HG03103 (cell line): ENCODE measurements around the gene RNF157.
"Not testable (repeated sequence)": the region's sequence is repeated elsewhere in the genome, so short reads cannot be mapped to it uniquely, and the experiment has no call there.

Source experiments
- ATAC-seq: cut with Tn5 transposase; IDR thresholded peaks from one replicate; pipeline ENCODE4 v1.9.1; 2021; ENCODE audit warnings: low read depth; ENCODE audit not compliant: unreplicated experiment

RNF157 gene

DNA sequence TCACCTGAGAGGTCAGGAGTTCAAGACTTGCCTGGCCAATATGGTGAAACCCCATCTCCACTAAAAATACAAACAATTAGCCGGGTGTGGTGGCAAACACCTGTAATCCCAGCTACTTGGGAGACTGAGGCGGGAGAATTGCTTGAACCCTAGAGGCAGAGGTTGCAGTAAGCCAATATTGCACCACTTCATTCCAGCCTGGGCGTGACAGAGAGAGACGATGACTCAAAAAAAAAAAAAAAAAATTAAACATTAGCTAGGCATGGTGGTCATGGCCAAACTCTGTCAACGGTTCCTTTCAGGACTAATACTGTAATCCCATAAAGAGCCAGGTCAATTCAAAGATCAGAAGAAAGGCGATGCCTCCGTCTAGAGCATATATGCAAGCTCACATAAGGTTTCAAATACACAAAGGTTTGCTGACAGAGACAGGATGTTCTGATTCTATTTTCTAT is 2.4 kb downstream of the RNF157 start:
- no peak for ATAC-seq

- ATAC-seq = no peak
Measured at GRCh38 chr17:76236603-76237002, 3.7 kb downstream of the RNF157 start.

- no peak for ATAC-seq
Measured at GRCh38 chr17:76235883-76236282, 4.4 kb downstream of the RNF157 start.

DNA sequence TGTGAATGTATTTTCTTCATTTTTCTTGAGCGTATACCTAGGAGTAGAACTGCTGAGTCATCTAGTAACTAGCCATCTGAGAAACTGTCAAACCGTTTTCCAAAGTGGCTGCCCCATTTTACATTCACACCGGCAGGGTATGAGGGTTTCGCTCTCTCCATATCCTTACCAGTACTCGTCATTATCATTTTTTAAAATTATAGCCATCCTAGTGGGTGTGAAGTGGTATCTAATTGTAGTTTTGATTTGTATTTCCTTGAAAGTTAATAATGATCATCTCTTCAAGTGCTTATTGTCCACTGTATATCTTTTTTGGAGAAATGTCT is 6.0 kb downstream of the RNF157 start:
- ATAC-seq = no peak

- no peak for ATAC-seq
Measured at GRCh38 chr17:76233588-76234353, 6.5 kb downstream of the RNF157 start.

DNA sequence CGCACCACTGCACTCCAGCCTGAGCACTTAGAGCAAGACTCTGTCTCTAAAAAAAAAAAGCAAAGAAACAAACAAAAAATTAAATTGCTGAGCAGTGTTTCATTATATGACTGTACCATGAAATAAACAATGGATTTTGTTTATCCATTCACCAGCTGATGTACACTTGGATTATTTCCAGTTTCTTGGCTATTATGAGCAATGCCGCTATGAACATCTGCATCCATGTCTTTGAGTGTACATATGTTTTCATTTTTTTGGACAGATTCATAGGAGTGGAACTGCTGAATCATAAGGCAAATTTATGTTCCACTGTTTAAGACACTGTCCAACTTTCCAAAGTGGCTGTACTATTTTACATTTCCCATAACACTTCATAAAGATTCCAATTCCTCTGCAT is 8.0 kb downstream of the RNF157 start:
- no peak for ATAC-seq

GRCh38 chr17:76226749-76227148 is 13.5 kb downstream of the RNF157 start:
- not testable (repeated sequence) for ATAC-seq

GRCh38 chr17:76225373-76226086 is 14.8 kb downstream of the RNF157 start:
- not testable (repeated sequence) for ATAC-seq

DNA sequence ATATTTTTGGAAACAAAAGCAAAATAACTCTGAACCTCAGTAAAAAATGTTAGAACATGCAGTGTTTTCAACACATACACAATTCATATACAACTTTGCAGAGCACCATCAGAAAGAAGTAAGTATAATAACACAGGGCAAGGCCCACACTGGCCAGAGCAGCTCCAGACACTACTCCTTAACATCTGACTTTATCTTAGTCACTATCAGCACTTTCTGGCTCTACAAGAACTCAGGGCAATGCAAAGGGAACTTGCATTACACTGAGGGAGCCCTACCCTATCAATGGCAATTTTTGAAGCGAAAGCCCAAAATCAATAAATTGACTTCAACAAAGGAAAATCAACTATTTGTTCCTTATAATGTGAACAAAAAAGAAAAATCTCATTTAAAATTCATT is 16.5 kb downstream of the RNF157 start:
- ATAC-seq = no peak

- no peak for ATAC-seq
Measured at GRCh38 chr17:76219670-76220383, 20.5 kb downstream of the RNF157 start.

- ATAC-seq = no peak
Measured at GRCh38 chr17:76217081-76217480, 23.2 kb downstream of the RNF157 start.

DNA sequence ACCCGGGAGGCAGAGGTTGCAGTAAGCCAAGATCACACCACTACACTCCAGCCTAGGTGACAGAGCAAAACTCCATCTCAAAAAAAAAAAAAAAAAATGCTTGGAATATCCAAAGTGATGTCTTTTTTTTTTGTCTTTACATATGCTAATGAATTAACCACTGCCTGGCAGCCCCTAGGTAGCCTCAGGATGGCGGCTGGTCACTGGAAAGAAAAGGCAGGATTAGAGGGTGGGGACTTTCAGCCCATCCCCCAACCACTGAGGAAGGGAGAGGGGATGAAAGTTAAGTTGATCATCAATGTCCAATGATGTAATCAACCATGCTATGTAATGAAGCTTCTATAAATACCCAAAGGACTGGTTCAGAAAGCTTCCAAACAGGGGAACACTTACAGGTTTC is 26.8 kb downstream of the RNF157 start:
- ATAC-seq = no peak

DNA sequence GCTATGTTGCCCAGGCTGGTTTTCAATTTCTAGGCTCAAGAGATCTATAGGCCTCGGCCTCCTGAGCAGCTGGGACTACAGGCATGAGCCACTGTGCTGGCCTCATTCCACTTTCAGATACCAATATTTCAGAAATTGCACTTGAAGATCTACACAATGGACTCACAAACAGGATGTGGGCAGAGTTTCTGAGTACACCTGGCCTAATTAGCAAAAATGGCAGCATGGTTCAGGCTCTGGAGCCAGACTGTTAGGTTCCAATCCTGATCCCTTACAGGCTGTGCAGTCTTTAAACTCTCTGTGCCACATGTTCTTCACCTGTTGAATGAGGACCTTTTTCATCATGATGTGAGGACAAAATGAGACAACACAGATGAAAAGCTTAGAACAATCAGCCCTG is 32.2 kb downstream of the RNF157 start:
- ATAC-seq = no peak

- ATAC-seq = no peak
Measured at GRCh38 chr17:76207275-76208059, 32.8 kb downstream of the RNF157 start.

GRCh38 chr17:76205542-76206144 is 34.6 kb downstream of the RNF157 start:
- not testable (repeated sequence) for ATAC-seq

GRCh38 chr17:76204277-76204676 is 36.0 kb downstream of the RNF157 start:
- ATAC-seq = no peak

- ATAC-seq = no peak
Measured at GRCh38 chr17:76200354-76200753, 39.9 kb downstream of the RNF157 start.

GRCh38 chr17:76199469-76199868 is 40.8 kb downstream of the RNF157 start:
- ATAC-seq = no peak

DNA sequence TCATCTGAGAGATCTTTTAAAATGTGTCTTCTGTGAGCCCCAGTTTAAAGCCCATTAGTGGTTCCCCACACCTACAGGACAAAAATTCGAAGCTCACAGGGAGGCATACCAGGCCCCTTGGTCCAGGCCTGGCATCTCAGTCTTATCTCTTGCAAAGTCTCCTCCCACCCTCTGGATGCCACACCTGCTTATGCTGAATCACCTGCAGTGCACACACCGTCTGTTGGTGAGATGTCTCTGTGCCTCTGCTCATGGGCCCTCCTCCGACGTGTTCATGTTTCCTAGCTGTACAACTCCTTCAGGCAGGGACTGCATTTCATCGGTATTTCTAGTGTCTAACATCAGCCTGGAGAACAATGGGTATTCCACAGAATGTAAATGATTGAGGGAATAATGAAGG is 41.6 kb downstream of the RNF157 start:
- ATAC-seq = no peak

DNA sequence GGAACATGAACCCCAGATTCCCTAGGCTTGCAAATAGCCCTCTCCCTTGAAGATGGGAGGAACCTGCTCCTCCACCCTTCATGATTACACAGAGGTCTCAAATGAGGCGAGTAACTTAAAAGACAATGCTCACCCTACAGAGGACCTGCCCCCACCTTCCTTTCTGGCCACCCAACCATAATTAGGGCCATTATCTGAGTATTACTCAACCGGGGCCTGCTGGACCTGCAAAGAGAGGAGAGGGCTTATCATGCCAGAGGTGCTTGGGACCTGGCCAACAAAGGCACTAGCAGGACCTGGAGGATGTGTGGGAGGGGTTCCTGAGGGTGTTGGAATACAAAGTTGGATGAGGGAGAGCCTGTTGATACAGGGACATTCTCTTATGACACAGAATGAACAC is 42.4 kb downstream of the RNF157 start:
- no peak for ATAC-seq
